Adrenal gland (tissue), 12 donors: Measurements from ENCODE around the gene CACTIN. TPM values are rescaled to one million over a fixed set of nuclear protein-coding genes. Genes with fewer than 3 reads are reported as not detected.
A peak's percentile ranks its signal among the peaks of the same experiment; 100 is the strongest.

Experiments
- DNase-seq, 7 donors: peaks; one replicate each; pipeline ENCODE4 v3.0.0-alpha.2; 2019 to 2020
- H3K27ac ChIP-seq, 5 donors: fragments of 200-600 bp; sonication (generic) in 4 of 5; 1 replicate in 3 of 5; 2 replicates in 2 of 5; pipeline versions ENCODE4 v1.5.1 to v1.8.0; 2016 to 2020; ENCODE audit warnings: mild to moderate bottlenecking in 1 of 5
- H3K27me3 ChIP-seq: fragments of 200-600 bp; 2 replicates; pipeline ENCODE4 v1.8.0; 2021
- H3K36me3 ChIP-seq, 2 donors: fragments of 200-600 bp; replicated peaks in 1 of 2; 1 replicate in 1 of 2; 2 replicates in 1 of 2; pipeline versions ENCODE4 v1.5.1 to v1.8.0; 2018 to 2022
- H3K4me1 ChIP-seq, 2 donors: fragments of 200-600 bp; replicated peaks in 1 of 2; 1 replicate in 1 of 2; 2 replicates in 1 of 2; pipeline versions ENCODE4 v1.5.1 to v1.8.0; 2018 to 2021
- H3K4me3 ChIP-seq, 4 donors: fragments of 200-600 bp; sonication (generic) in 3 of 4; one replicate each; pipeline ENCODE4 v1.5.1; 2016 to 2018
- H3K9me3 ChIP-seq, 3 donors: fragments of 200-600 bp; sonication (generic) in 1 of 3; replicated peaks in 1 of 3; 1 replicate in 2 of 3; 2 replicates in 1 of 3; pipeline versions ENCODE4 v1.5.1 to v1.8.0; 2016 to 2021
- CTCF ChIP-seq, 6 experiments: fragments of 450-650 bp in 4 of 6; fragments of 200-600 bp in 2 of 6; sonication (generic) in 1 of 6; IDR thresholded peaks; 1 replicate in 5 of 6; 2 replicates in 1 of 6; pipeline versions ENCODE4 v1.5.1 to v1.8.0; 2016 to 2021; ENCODE audit warnings: antibody characterized with exemption in 6 of 6, mild to moderate bottlenecking in 2 of 6, moderate library complexity in 1 of 6
- POLR2A ChIP-seq, 2 donors: fragments of 450-650 bp; IDR thresholded peaks; one replicate each; pipeline ENCODE4 v1.6.1; 2017; ENCODE audit warnings: antibody characterized with exemption in 2 of 2, mild to moderate bottlenecking in 2 of 2, moderate library complexity in 1 of 2
- WGBS, 4 donors: extraction: QIAGEN DNeasy Blood & Tissue Kit in 2 of 4; methylation state at CpG; one replicate each; pipeline versions ENCODE4 v1.1.5 to v1.1.7; 2013 to 2017; 5-methylcytosine and 5-hydroxymethylcytosine counted together
- intact Hi-C, 2 donors: fragments of 100-400 bp; cut with DNase I; formaldehyde crosslinking; loops; one replicate each; pipeline versions ENCODE4 v1.14.1 to v1.15.0; 2022 to 2023
- polyA plus RNA-seq, 3 donors: library from polyadenylated mRNA; stranded (reverse); fragments of 200-250 nt in 2 of 3; fragments of 350-450 nt in 1 of 3; fragmentation: Illumina TruSeq in 1 of 3; extraction: RNeasy Lipid Tissue Mini Kit (QIAGEN cat#74804) in 1 of 3; gene quantifications; one replicate each; pipeline ENCODE4 v1.2.3, GENCODE V29; 2013 to 2014
- total RNA-seq, 9 donors: library from RNA; depleted of rRNA in 4 of 9; stranded (reverse); fragments of >200 nt in 4 of 9; fragments of 120-200 nt in 1 of 9; fragmentation: NEBNext Ultra II Directional in 1 of 9; extraction: Animal tissue kit (Norgen Biotek cat#: 25700) in 1 of 9; gene quantifications; one replicate each; pipeline versions ENCODE4 v1.1.0 to v1.2.4, GENCODE V29; 2013 to 2023
- donor health status: healthy with polysubstance abuse.
- donor health status: Bipolar disorder and iron deficiency.
- donor health status: DM: yes; HTN: yes; CAD: no.
- donor health status: DM: no; HTN: no; CAD: no.
- donor health status: DM: no; HTN: no; CAD: no.
- donor health status: DM: yes; HTN: yes; CAD: no.

CACTIN gene
- total and polyA plus RNA-seq, 12 donors = 5.0 to 78.4 (median 22.3) TPM

DNA sequence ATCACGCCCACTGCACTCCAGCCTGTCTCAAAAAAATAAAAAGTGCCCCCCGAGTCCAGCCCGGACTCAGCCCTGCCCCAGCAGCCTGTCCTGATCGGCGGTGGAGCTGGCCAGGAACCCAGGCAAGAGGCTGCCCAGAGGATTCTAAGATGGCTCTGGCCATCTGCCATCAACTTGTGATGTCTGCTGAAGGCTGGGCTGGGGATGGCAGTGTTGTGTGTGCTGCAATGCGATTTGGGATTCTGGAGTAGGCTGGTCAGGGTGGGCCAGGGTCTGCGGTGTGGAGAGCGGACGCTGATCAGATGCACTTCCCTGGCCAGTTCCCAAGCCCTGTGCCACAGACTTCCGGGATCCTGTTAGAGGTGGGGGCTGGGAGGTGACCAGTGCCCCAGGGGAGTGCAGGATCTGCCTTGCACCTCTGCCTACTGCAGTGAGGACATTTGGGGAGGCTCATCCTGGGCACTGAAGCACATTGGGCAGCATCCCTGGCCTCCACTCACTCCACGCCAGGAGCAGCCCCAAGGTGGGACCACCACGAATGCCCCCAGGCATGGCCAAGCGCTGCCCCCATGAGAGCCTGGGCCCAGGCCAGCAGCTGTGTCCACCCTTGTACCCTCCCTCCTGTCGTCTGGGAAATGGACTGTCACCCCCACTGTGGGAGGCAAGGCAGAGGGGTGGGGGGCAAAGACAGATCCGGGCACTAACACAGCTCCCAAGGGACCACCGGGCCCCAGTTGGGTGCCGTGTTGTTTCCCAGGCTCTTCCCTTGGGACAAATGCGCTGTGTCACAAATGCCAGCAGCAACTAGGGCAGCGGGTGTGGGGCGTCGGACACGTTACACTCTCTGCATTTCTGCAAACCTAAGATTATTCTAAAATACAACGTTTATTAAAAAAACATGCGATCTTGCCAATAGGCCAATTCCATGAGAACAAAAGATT, 16.5 kb downstream of the CACTIN start:
- Histone ChIP-seq H3K4me1 (peaks cover 26 to 47% of the 10 kb centered on the region in 2 donors), H3K27me3 (no peaks in the 10 kb centered on the region), H3K9me3 (no peaks in the 10 kb centered on the region), H3K27ac (peak overlapping the region in 3 of 5 donors; percentile 52 to 94 (median 78)), H3K36me3 (peaks cover 0 to 14% of the 10 kb centered on the region in 2 donors), H3K4me3 (no peak overlapping the region)
- intact Hi-C loops = loop anchor here in 1 of 2 donors (5.0 kb wide), 1 partner anchor 63 kb away; no protein-coding TSS in a partner anchor
- DNase-seq = peak in 3 of 7 donors; percentile 23 to 57 (median 26)
- TF ChIP-seq CTCF (IDR thresholded peaks at IDR 0.05) (no peak), POLR2A (IDR thresholded peaks at IDR 0.05) (no peak)
- 71 to 78% (median 73%) methylated on average over 17 to 24 of the region's 24 CpGs for WGBS, 4 donors

- H3K4me1 ChIP-seq = peaks cover 31 to 51% of the 10 kb centered on the region in 2 donors
Measured at GRCh38 chr19:3608750-3609322, 17.8 kb downstream of the CACTIN start.

GRCh38 chr19:3608079-3608641, 18.4 kb downstream of the CACTIN start:
- Histone ChIP-seq H3K4me3 (peak overlapping the region in 1 of 4 donors; percentile 62), H3K36me3 (peaks cover 0 to 14% of the 10 kb centered on the region in 2 donors), H3K4me1 (peaks cover 37 to 52% of the 10 kb centered on the region in 2 donors), H3K27me3 (no peaks in the 10 kb centered on the region), H3K27ac (peak overlapping the region in 4 of 5 donors; percentile 74 to 94 (median 80)), H3K9me3 (no peaks in the 10 kb centered on the region)
- peak in 2 of 7 donors; percentile 20 to 43 for DNase-seq
- intact Hi-C loops = no loop called here
- 18 to 25% (median 25%) methylated on average over 3 of the region's 3 CpGs for WGBS, 4 donors
- no peak for TF ChIP-seq CTCF (IDR thresholded peaks at IDR 0.05)
- no peak for TF ChIP-seq POLR2A (IDR thresholded peaks at IDR 0.05)

More at GRCh38 chr19:3608750-3609322, 17.8 kb downstream of the CACTIN start:
- H3K9me3 ChIP-seq = no peaks in the 10 kb centered on the region
- H3K27me3 ChIP-seq = no peaks in the 10 kb centered on the region
- no peak overlapping the region for H3K4me3 ChIP-seq
- DNase-seq = peak in 5 of 7 donors; percentile 34 to 76 (median 59)
- WGBS, 4 donors = 40 to 62% (median 47%) methylated on average over 8 to 21 of the region's 21 CpGs
- intact Hi-C loops = no loop called here
- TF ChIP-seq POLR2A (IDR thresholded peaks at IDR 0.05) = no peak
- no peak for TF ChIP-seq CTCF (IDR thresholded peaks at IDR 0.05)
- peaks cover 0 to 14% of the 10 kb centered on the region in 2 donors for H3K36me3 ChIP-seq
- peak overlapping the region in 4 of 5 donors; percentile 74 to 94 (median 80) for H3K27ac ChIP-seq
